ENCODE results near the gene EPHA6.

DNA sequence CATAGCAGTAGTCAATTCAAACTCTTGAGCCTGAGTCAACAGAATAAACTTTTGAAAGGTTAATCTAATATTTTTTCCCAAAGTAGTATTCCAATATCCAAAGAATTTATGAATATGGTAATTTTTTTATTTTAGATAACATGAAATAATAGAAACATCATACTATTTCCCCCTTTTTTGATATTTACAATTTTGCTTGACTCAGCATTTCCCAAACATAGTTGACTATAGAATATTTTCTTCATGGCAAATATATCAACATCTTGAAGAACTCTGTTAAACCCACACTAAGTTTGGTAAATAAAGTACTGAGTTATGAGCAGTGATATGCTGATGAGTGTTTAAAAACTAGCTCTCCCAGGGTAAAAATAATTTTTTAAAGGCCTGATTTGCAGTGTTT lies 570.2 kb downstream of the EPHA6 start:
- TF ChIP-seq EP300 (IDR thresholded peaks at IDR 0.05): no peak
- TF ChIP-seq CTCF (IDR thresholded peaks at IDR 0.05): no peak
